Measurements from ENCODE around the gene LAMA2.

Gene LAMA2

DNA sequence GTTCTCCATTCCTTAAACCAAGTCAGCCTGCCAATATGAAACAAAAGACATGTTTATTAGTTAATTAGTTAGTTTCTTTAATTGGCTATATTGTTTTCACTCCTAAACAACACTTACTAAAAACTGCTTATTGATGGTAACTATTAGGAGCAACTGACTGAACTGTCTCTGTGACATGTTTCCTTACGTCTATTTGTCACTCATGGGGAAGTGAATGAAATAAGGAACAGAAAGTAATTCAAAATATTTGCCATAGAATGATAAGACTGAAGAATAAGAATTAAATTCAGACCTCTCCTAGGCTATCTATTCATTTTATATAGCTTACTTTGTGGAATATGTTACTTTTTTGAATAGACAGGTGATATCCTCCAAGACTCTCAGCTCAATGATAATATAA is 217.2 kb downstream of the LAMA2 start:
- no peaks in the 10 kb centered on the region for H3K36me3 ChIP-seq (replicated peaks; ENCODE audit: low read depth, low read length)
- H3K4me3 ChIP-seq (ENCODE audit: low read length): no peak overlapping the region
- no peak overlapping the region for H3K27ac ChIP-seq (ENCODE audit: low read length)
- no peak overlapping the region for H3K9ac ChIP-seq (ENCODE audit: low read length)
- no peak overlapping the region for H2AFZ ChIP-seq (ENCODE audit: low read depth, low read length)
- no peaks in the 10 kb centered on the region for H3K4me1 ChIP-seq (ENCODE audit: low read length)
- H3K9me3 ChIP-seq (ENCODE audit: insufficient read depth, low read length): no peaks in the 10 kb centered on the region
- H3K79me2 ChIP-seq (ENCODE audit: low read length): no peaks in the 10 kb centered on the region
- TF ChIP-seq, protein P1, sequence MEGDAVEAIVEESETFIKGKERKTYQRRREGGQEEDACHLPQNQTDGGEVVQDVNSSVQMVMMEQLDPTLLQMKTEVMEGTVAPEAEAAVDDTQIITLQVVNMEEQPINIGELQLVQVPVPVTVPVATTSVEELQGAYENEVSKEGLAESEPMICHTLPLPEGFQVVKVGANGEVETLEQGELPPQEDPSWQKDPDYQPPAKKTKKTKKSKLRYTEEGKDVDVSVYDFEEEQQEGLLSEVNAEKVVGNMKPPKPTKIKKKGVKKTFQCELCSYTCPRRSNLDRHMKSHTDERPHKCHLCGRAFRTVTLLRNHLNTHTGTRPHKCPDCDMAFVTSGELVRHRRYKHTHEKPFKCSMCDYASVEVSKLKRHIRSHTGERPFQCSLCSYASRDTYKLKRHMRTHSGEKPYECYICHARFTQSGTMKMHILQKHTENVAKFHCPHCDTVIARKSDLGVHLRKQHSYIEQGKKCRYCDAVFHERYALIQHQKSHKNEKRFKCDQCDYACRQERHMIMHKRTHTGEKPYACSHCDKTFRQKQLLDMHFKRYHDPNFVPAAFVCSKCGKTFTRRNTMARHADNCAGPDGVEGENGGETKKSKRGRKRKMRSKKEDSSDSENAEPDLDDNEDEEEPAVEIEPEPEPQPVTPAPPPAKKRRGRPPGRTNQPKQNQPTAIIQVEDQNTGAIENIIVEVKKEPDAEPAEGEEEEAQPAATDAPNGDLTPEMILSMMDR (IDR thresholded peaks at IDR 0.05; ENCODE audit: low read depth, low read length): no peak
- TF ChIP-seq EZH2phosphoT487 (IDR thresholded peaks at IDR 0.05; ENCODE audit: low read depth): no peak
- no peak overlapping the region for H3K4me2 ChIP-seq (ENCODE audit: low read length)
- H3K27me3 ChIP-seq (ENCODE audit: low read depth, low read length): no peaks in the 10 kb centered on the region
- no peaks in the 10 kb centered on the region for H4K20me1 ChIP-seq (ENCODE audit: insufficient read depth, low read length)

DNA sequence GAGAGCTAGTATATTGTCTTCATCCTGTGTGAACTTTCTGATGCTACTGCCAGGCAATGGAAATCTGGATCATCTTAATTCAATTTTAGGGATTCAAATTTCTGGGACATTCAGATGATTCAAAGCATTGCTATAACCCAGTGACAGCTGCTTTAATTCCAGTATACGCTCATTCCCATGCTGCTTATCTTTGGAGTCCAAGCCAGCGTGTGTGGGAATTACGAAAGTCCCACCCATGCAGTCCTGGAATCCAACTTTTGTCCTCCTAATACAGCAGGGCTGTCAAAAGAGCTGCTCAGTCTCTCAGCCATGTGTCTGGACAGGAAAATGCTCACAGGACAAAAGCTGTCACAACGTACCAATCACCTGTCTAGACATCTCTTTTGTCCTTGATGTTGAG is 219.8 kb downstream of the LAMA2 start:
- Histone ChIP-seq H3K9ac (ENCODE audit: low read length) (no peak overlapping the region), H4K20me1 (ENCODE audit: insufficient read depth, low read length) (no peaks in the 10 kb centered on the region), H2AFZ (ENCODE audit: low read depth, low read length) (no peak overlapping the region), H3K9me3 (ENCODE audit: insufficient read depth, low read length) (no peaks in the 10 kb centered on the region), H3K27me3 (ENCODE audit: low read depth, low read length) (no peaks in the 10 kb centered on the region), H3K4me2 (ENCODE audit: low read length) (no peak overlapping the region), H3K4me1 (ENCODE audit: low read length) (no peaks in the 10 kb centered on the region), H3K79me2 (ENCODE audit: low read length) (no peaks in the 10 kb centered on the region), H3K27ac (ENCODE audit: low read length) (no peak overlapping the region), H3K36me3 (replicated peaks; ENCODE audit: low read depth, low read length) (no peaks in the 10 kb centered on the region), H3K4me3 (ENCODE audit: low read length) (no peak overlapping the region)
- TF ChIP-seq, protein P1 (IDR thresholded peaks at IDR 0.05; ENCODE audit: low read depth, low read length): no peak
- TF ChIP-seq EZH2phosphoT487 (IDR thresholded peaks at IDR 0.05; ENCODE audit: low read depth): no peak

DNA sequence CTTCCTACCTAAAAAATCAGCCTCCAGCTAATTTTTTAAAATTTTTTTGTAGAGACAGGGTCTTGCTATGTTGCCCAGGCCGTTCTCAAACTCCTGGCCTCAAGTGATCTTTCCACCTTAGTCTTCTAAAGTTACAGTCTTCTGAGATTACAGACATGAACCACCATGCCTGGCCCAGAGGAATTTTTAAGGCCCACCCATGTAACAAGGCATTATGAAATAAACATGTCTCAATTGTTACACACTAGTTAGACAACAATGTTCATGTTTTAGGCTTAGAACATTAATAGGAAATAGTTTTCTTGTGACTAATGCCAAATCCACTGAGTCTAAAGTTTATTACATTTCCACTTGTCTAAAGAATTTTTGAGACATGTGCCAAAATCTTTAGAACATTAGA is 221.2 kb downstream of the LAMA2 start:
- no peak overlapping the region for H2AFZ ChIP-seq (ENCODE audit: low read depth, low read length)
- H3K79me2 ChIP-seq (ENCODE audit: low read length): no peaks in the 10 kb centered on the region
- no peak overlapping the region for H3K4me3 ChIP-seq (ENCODE audit: low read length)
- H3K9me3 ChIP-seq (ENCODE audit: insufficient read depth, low read length): no peaks in the 10 kb centered on the region
- no peak overlapping the region for H3K4me2 ChIP-seq (ENCODE audit: low read length)
- no peaks in the 10 kb centered on the region for H4K20me1 ChIP-seq (ENCODE audit: insufficient read depth, low read length)
- no peak overlapping the region for H3K9ac ChIP-seq (ENCODE audit: low read length)
- H3K36me3 ChIP-seq (replicated peaks; ENCODE audit: low read depth, low read length): no peaks in the 10 kb centered on the region
- H3K27me3 ChIP-seq (ENCODE audit: low read depth, low read length): no peaks in the 10 kb centered on the region
- H3K27ac ChIP-seq (ENCODE audit: low read length): no peak overlapping the region
- TF ChIP-seq, protein P1 (IDR thresholded peaks at IDR 0.05; ENCODE audit: low read depth, low read length): no peak
- no peak for TF ChIP-seq EZH2phosphoT487 (IDR thresholded peaks at IDR 0.05; ENCODE audit: low read depth)
- H3K4me1 ChIP-seq (ENCODE audit: low read length): no peaks in the 10 kb centered on the region

DNA sequence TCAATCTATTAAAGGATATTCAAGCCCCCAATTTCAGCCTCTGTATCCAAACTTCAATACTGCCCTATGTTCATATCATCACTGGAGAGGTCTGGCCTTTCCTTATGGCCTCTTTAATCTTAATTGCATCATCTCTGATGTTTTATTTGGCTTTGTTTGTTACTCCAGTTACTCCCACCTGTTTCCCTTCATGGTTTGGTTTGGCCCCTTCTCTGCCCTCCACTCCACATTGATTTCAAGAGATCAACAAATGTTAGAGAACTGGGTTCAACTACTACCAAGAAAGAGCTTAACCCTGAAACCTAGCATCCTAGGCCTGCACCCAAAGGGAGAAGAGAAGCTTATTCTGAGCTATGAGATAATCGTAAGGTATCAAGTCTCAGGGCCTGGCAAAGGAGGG is 221.6 kb downstream of the LAMA2 start:
- Histone ChIP-seq H3K27me3 (ENCODE audit: low read depth, low read length) (no peaks in the 10 kb centered on the region), H3K79me2 (ENCODE audit: low read length) (no peaks in the 10 kb centered on the region), H3K4me2 (ENCODE audit: low read length) (no peak overlapping the region), H3K9me3 (ENCODE audit: insufficient read depth, low read length) (no peaks in the 10 kb centered on the region), H3K9ac (ENCODE audit: low read length) (no peak overlapping the region), H3K4me1 (ENCODE audit: low read length) (no peaks in the 10 kb centered on the region), H3K27ac (ENCODE audit: low read length) (no peak overlapping the region), H3K36me3 (replicated peaks; ENCODE audit: low read depth, low read length) (no peaks in the 10 kb centered on the region), H2AFZ (ENCODE audit: low read depth, low read length) (no peak overlapping the region), H4K20me1 (ENCODE audit: insufficient read depth, low read length) (no peaks in the 10 kb centered on the region), H3K4me3 (ENCODE audit: low read length) (no peak overlapping the region)
- TF ChIP-seq, protein P1 (IDR thresholded peaks at IDR 0.05; ENCODE audit: low read depth, low read length): no peak
- TF ChIP-seq EZH2phosphoT487 (IDR thresholded peaks at IDR 0.05; ENCODE audit: low read depth): no peak
